PC-3 (cell line): ENCODE measurements around the gene YTHDF1.

Experiments used
- CTCF ChIP-seq: fragments of 300-600 bp; sonication (generic); conservative IDR thresholded peaks from 2 replicates; pipeline ENCODE4 v1.5.1; 2017; ENCODE audit warnings: antibody characterized with exemption, low read depth, mild to moderate bottlenecking, low read length
- EZH2 ChIP-seq: fragments of 300-600 bp; sonication (generic); IDR thresholded peaks from one replicate; pipeline ENCODE4 v1.6.1; 2017; ENCODE audit warnings: antibody characterized with exemption, mild to moderate bottlenecking, low read length; ENCODE audit not compliant: unreplicated experiment

- TF ChIP-seq CTCF (no peak), EZH2 (no peak)
These were observed 25.9 kb downstream of the YTHDF1 start for GRCh38 chr20:63189846-63190559.
